Measurements from ENCODE around the gene DNAH8.

The DNAH8 gene

DNA sequence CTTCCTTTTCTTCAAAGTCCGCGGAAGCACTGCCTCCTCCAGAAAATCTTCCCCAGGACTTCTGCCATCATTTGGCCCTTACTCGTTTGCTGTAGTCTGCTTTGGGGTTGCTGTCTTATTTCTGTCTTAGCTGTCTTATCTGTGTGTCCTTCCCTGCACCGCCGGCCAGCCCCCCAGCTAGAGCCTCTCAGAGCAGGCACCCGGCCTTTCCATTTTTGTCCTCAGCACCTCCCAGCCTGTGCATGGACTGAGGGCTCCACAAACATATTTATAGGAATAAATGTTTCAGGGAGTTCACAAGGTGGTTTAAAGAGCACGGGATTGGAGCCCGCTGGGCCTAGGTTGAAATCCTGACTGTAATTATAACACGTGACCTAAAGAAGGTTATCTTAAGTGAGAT is 341.6 kb downstream of the DNAH8 start:
- Histone ChIP-seq H3K4me2 (ENCODE audit: low read length) (no peak overlapping the region), H3K79me2 (ENCODE audit: low read length) (no peaks in the 10 kb centered on the region), H3K27me3 (ENCODE audit: low read depth, low read length) (peaks cover 34% of the 10 kb centered on the region), H3K9me3 (ENCODE audit: insufficient read depth, low read length) (no peaks in the 10 kb centered on the region), H3K4me1 (ENCODE audit: low read length) (no peaks in the 10 kb centered on the region), H3K27ac (ENCODE audit: low read length) (no peak overlapping the region), H3K36me3 (replicated peaks; ENCODE audit: low read depth, low read length) (no peaks in the 10 kb centered on the region), H3K9ac (ENCODE audit: low read length) (no peak overlapping the region), H3K4me3 (ENCODE audit: low read length) (no peak overlapping the region), H2AFZ (ENCODE audit: low read depth, low read length) (no peak overlapping the region), H4K20me1 (ENCODE audit: insufficient read depth, low read length) (no peaks in the 10 kb centered on the region)
- no peak for TF ChIP-seq EZH2phosphoT487 (IDR thresholded peaks at IDR 0.05; ENCODE audit: low read depth)

DNA sequence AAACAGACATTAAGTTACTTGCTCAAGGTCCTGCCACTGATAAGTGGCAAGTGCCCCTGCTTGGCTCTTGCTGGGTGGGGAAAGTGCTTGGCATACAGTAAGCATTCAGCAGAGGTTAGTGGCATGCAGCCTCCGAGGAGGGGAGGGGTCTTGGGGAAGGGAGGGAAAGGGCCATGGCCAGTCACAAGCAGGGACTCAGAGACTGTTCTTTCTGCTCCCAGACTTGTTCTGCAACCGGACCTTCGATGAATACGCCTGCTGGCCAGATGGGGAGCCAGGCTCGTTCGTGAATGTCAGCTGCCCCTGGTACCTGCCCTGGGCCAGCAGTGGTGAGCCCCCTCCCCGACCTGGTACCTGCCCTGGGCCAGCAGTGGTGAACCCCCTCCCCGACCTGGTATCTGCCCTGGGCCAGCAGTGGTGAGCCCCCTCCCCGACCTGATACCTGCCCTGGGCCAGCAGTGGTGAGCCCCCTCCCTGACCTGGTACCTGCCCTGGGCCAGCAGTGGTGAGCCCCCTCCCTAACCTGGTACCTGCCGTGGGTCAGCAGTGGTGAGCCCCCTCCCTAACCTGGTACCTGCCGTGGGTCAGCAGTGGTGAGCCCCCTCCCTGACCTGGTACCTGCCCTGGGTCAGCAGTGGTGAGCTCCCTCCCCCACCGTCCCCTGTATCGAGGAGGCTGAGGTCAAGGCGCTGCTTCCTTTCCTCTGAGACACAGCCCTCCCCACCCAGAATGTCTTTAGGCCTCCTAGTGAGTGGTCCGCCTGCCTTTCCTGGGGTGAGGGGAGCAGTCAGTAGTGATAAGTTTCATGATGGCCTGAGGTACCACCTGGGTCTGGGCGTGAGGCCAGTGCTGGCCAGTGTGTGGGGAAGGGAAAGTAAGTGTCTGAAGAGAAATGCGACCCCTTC is 342.4 kb downstream of the DNAH8 start:
- H3K36me3 ChIP-seq (replicated peaks; ENCODE audit: low read depth, low read length): no peaks in the 10 kb centered on the region
- peaks cover 26% of the 10 kb centered on the region for H3K27me3 ChIP-seq (ENCODE audit: low read depth, low read length)
- H3K9me3 ChIP-seq (ENCODE audit: insufficient read depth, low read length): no peaks in the 10 kb centered on the region
- no peak for TF ChIP-seq EZH2phosphoT487 (IDR thresholded peaks at IDR 0.05; ENCODE audit: low read depth)
- TF ChIP-seq CTCF (IDR thresholded peaks at IDR 0.05; ENCODE audit: low read depth, low read length): no peak
- H3K4me3 ChIP-seq (ENCODE audit: low read length): no peak overlapping the region
- H3K9ac ChIP-seq (ENCODE audit: low read length): no peak overlapping the region
- H4K20me1 ChIP-seq (ENCODE audit: insufficient read depth, low read length): no peaks in the 10 kb centered on the region
- no peaks in the 10 kb centered on the region for H3K79me2 ChIP-seq (ENCODE audit: low read length)
- H3K4me2 ChIP-seq (ENCODE audit: low read length): no peak overlapping the region
- no peaks in the 10 kb centered on the region for H3K4me1 ChIP-seq (ENCODE audit: low read length)
- no peak overlapping the region for H2AFZ ChIP-seq (ENCODE audit: low read depth, low read length)
- H3K27ac ChIP-seq (ENCODE audit: low read length): no peak overlapping the region

GRCh38 chr6:39058471-39059147 is 343.5 kb downstream of the DNAH8 start:
- Histone ChIP-seq H3K79me2 (ENCODE audit: low read length) (no peaks in the 10 kb centered on the region), H3K4me2 (ENCODE audit: low read length) (no peak overlapping the region), H3K4me1 (ENCODE audit: low read length) (no peaks in the 10 kb centered on the region), H4K20me1 (ENCODE audit: insufficient read depth, low read length) (no peaks in the 10 kb centered on the region), H3K27ac (ENCODE audit: low read length) (no peak overlapping the region), H3K36me3 (replicated peaks; ENCODE audit: low read depth, low read length) (no peaks in the 10 kb centered on the region), H3K9me3 (ENCODE audit: insufficient read depth, low read length) (no peaks in the 10 kb centered on the region), H2AFZ (ENCODE audit: low read depth, low read length) (no peak overlapping the region), H3K4me3 (ENCODE audit: low read length) (no peak overlapping the region), H3K9ac (ENCODE audit: low read length) (no peak overlapping the region), H3K27me3 (ENCODE audit: low read depth, low read length) (peaks cover 24% of the 10 kb centered on the region)
- TF ChIP-seq EZH2phosphoT487 (IDR thresholded peaks at IDR 0.05; ENCODE audit: low read depth): no peak

DNA sequence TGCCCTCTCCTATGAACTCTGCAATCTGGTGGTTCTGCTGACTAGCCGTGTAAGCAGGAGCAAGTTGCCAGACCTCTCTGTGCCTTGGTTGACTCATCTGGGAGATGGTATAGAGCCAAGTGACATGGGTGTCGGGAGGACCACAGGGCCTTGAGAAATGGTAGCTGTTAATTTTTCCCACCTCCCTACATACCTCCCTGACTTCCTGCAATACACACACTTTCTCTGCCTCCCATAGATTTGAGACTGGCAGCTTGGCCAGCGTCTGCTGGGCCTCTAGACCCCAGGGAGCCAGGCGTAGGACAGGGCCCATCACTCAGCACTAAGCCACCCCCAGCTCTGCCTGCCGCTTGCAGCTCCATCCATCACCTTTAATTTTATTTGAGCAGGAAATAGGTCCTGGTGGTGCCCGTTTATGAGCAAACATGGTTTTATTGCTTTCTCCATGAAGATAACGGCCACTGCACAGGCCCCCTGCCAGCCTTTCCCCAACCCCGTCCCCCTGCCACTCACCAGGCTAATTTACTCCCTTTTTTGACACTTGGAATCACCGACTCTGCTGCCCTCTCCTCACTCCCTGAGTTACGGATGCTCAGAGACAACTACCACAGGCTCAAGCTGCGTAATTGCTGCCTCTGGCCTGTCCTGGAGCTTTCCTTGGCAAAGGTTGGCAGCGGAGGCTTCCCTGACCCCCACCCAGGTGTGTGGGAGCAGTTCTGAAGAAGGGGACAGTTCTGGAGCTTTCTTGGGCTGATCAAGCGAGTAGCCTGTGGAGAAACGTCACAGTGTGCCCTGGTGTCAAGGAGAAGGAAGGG is 344.6 kb downstream of the DNAH8 start:
- Histone ChIP-seq H3K79me2 (ENCODE audit: low read length) (no peaks in the 10 kb centered on the region), H3K27ac (ENCODE audit: low read length) (no peak overlapping the region), H3K4me1 (ENCODE audit: low read length) (no peaks in the 10 kb centered on the region), H3K9me3 (ENCODE audit: insufficient read depth, low read length) (no peaks in the 10 kb centered on the region), H3K4me3 (ENCODE audit: low read length) (no peak overlapping the region), H3K36me3 (replicated peaks; ENCODE audit: low read depth, low read length) (no peaks in the 10 kb centered on the region), H3K4me2 (ENCODE audit: low read length) (no peak overlapping the region), H3K27me3 (ENCODE audit: low read depth, low read length) (peaks cover 23% of the 10 kb centered on the region), H4K20me1 (ENCODE audit: insufficient read depth, low read length) (no peaks in the 10 kb centered on the region), H3K9ac (ENCODE audit: low read length) (no peak overlapping the region), H2AFZ (ENCODE audit: low read depth, low read length) (no peak overlapping the region)
- TF ChIP-seq CTCF (IDR thresholded peaks at IDR 0.05; ENCODE audit: low read depth, low read length): no peak
- no peak for TF ChIP-seq EZH2phosphoT487 (IDR thresholded peaks at IDR 0.05; ENCODE audit: low read depth)

Data from OCI-LY3 (cell line).